ENCODE results near the gene PLA2G4A.

DNA sequence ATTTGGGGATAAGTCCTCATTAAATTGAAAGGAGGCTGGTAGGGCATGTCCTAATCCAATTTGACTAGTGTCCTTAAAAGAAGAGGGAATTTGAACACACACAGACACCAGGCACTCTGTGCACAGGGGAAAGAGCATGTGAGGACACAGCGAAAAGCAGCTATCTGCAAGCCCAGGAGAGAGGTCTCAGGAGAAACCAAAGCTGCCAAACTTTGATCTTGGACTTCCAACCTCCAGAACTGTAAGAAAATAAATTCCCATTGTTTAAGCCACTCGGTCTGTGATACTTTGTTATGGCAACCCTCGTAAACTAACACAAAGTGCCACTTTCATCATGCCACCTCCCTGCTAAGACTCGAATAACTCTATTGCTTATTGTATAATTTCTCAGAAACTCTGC, 13.8 kb downstream of the PLA2G4A start:
- TF ChIP-seq CTCF (conservative IDR thresholded peaks at IDR 0.05; ENCODE audit: low read length) (no peak), EZH2phosphoT487 (IDR thresholded peaks at IDR 0.05; ENCODE audit: borderline replicate concordance) (no peak)

All from Loucy (cell line).